Suprapubic skin (tissue), 4 donors: ENCODE results near the gene KCNN1. TPM values are rescaled to one million over a fixed set of nuclear protein-coding genes. Genes with fewer than 3 reads are reported as not detected.

ENCODE experiments used
- DNase-seq, 2 donors: peaks; one replicate each; pipeline ENCODE4 v3.0.0-alpha.2; 2019; ENCODE audit warnings: low spot score in 2 of 2
- H3K27ac ChIP-seq: fragments of 200-600 bp; sonication (generic); one replicate; pipeline ENCODE4 v1.5.1; 2019
- H3K27me3 ChIP-seq: fragments of 200-600 bp; sonication (generic); one replicate; pipeline ENCODE4 v1.5.1; 2019
- H3K36me3 ChIP-seq: fragments of 200-600 bp; sonication (generic); one replicate; pipeline ENCODE4 v1.5.1; 2019
- H3K4me1 ChIP-seq: fragments of 200-600 bp; sonication (generic); one replicate; pipeline ENCODE4 v1.5.1; 2019
- H3K4me3 ChIP-seq: fragments of 200-600 bp; sonication (generic); one replicate; pipeline ENCODE4 v1.5.1; 2019; ENCODE audit warnings: mild to moderate bottlenecking
- H3K9me3 ChIP-seq: fragments of 200-600 bp; sonication (generic); one replicate; pipeline ENCODE4 v1.5.1; 2019
- CTCF ChIP-seq, 2 donors: fragments of 200-600 bp in 1 of 2; fragments of 450-650 bp in 1 of 2; sonication (generic) in 1 of 2; IDR thresholded peaks; one replicate each; pipeline ENCODE4 v1.5.1; 2016 to 2019; ENCODE audit warnings: antibody characterized with exemption in 2 of 2, mild to moderate bottlenecking in 1 of 2, moderate library complexity in 1 of 2
- EP300 ChIP-seq: sonication (generic); formaldehyde crosslinking; IDR thresholded peaks from one replicate; pipeline ENCODE4 v1.6.1; 2017; ENCODE audit warnings: antibody characterized with exemption
- POLR2A ChIP-seq, 2 donors: fragments of 450-650 bp; IDR thresholded peaks; one replicate each; pipeline ENCODE4 v1.6.1; 2017; ENCODE audit warnings: antibody characterized with exemption in 2 of 2, mild to moderate bottlenecking in 2 of 2, moderate library complexity in 2 of 2
- POLR2AphosphoS5 ChIP-seq, 3 donors: sonication (generic); formaldehyde crosslinking; IDR thresholded peaks; one replicate each; pipeline ENCODE4 v1.6.1; 2017; ENCODE audit warnings: antibody characterized with exemption in 3 of 3
- WGBS: methylation state at CpG from one replicate; pipeline ENCODE4 v1.1.5; 2018; 5-methylcytosine and 5-hydroxymethylcytosine counted together
- total RNA-seq, 4 donors: library from RNA; depleted of rRNA; stranded (reverse); fragments of >200 nt; gene quantifications; one replicate each; pipeline ENCODE4 v1.1.0, GENCODE V29; 2016

KCNN1 gene
- total RNA-seq, 4 donors from 2014 or later = 0.26 to 0.51 TPM; not detected in 2

DNA sequence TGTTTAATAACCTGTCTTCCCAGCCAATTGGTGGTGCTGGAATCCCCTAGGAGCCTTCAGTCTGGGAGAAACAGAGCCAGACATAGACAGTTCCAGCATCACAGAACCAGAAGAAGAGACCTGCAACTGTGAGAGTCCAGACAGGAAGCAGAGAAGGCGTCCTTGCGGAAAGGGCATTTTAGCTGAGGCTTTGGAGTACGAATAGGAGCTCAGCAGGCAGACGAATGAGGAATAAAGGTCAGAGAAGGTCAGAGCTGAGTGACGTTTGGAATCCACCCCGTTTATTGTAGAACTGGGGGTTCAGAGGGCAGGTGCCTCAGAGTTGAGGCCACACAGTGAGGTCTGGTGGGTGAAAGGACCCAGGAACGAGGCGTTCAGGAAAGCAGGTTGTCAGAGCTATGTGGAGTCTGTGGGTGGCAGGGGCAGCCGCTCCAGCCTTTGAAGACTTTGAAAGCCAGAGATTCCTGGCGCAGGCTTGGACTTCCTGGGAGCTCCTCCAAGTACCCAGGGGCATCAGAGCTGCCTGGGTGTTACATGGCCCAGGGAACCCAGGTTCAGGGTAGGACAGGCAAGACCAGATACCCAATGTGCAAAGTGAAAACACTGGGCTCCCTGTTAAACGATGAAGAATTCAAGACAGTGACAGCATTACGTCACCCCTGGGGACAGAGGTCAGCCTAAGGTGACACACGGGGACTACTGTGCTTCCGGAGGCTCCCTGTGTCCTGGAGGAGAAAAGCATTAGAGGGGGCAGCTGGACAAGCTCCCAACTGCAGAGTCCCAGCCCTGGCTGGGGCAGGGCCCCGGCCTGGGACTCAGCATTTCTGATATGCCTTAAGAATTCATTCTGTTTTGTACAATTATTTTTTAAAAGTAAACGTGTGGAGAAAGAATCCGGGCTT is 46.6 kb downstream of the KCNN1 start:
- no peaks in the 10 kb centered on the region for H3K9me3 ChIP-seq
- H3K27ac ChIP-seq = peak overlapping the region; percentile 54
- no peak for DNase-seq
- H3K4me3 ChIP-seq = peak overlapping the region; percentile 1
- H3K27me3 ChIP-seq = no peaks in the 10 kb centered on the region
- TF ChIP-seq POLR2AphosphoS5 (IDR thresholded peaks at IDR 0.05) (no peak), EP300 (no peak), POLR2A (IDR thresholded peaks at IDR 0.05) (no peak), CTCF (IDR thresholded peaks at IDR 0.05) (no peak)
- peaks cover 49% of the 10 kb centered on the region for H3K4me1 ChIP-seq
- 61% methylated on average over 17 of the region's 17 CpGs for WGBS
- peaks cover 53% of the 10 kb centered on the region for H3K36me3 ChIP-seq

DNA sequence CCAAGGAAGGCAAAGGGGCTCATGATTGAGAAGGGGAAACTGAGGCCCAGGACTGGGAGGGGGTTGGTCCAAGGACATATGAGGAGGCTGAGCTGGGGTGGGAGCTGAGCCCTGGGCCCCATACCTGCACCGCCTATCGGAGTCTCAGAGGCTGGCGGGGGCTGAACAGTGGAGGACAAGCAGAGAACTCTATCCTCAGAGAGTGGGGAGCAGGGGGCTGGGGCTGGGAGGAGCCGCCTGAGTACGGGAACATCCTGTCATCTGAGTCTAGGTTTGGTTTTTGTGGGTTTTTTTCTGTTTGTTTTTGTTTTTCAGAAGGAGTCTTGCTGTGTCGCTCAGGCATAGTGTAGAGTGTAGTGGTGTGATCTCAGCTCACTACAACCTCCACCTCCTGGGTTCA is 47.3 kb downstream of the KCNN1 start:
- no peaks in the 10 kb centered on the region for H3K27me3 ChIP-seq
- peak overlapping the region; percentile 54 for H3K27ac ChIP-seq
- H3K36me3 ChIP-seq = peaks cover 50% of the 10 kb centered on the region
- WGBS = 89% methylated on average over 6 of the region's 6 CpGs
- peak overlapping the region; percentile 1 for H3K4me3 ChIP-seq
- H3K9me3 ChIP-seq = no peaks in the 10 kb centered on the region
- no peak for TF ChIP-seq EP300
- no peak for TF ChIP-seq CTCF (IDR thresholded peaks at IDR 0.05)
- DNase-seq = no peak
- H3K4me1 ChIP-seq = peaks cover 50% of the 10 kb centered on the region

- H3K4me1 ChIP-seq = peaks cover 72% of the 10 kb centered on the region
- H3K4me3 ChIP-seq = no peak overlapping the region
- H3K9me3 ChIP-seq = no peaks in the 10 kb centered on the region
- no peak for TF ChIP-seq CTCF (IDR thresholded peaks at IDR 0.05)
- no peak for TF ChIP-seq POLR2AphosphoS5 (IDR thresholded peaks at IDR 0.05)
- no peak for TF ChIP-seq EP300
- no peak for TF ChIP-seq POLR2A (IDR thresholded peaks at IDR 0.05)
- peak overlapping the region; percentile 60 for H3K27ac ChIP-seq
- peaks cover 32% of the 10 kb centered on the region for H3K36me3 ChIP-seq
- no peak for DNase-seq
- no peaks in the 10 kb centered on the region for H3K27me3 ChIP-seq
- 91% methylated on average over 14 of the region's 14 CpGs for WGBS
Measured at GRCh38 chr19:18016209-18016910, 49.5 kb downstream of the KCNN1 start.

- no peak for DNase-seq
- Histone ChIP-seq H3K36me3 (peaks cover 22% of the 10 kb centered on the region), H3K4me3 (no peak overlapping the region), H3K9me3 (no peaks in the 10 kb centered on the region), H3K4me1 (peaks cover 79% of the 10 kb centered on the region), H3K27ac (peak overlapping the region; percentile 60), H3K27me3 (no peaks in the 10 kb centered on the region)
- TF ChIP-seq POLR2AphosphoS5 (IDR thresholded peaks at IDR 0.05) = no peak
- 72% methylated on average over 14 of the region's 15 CpGs for WGBS
Measured at GRCh38 chr19:18017275-18018083, 50.6 kb downstream of the KCNN1 start.

DNA sequence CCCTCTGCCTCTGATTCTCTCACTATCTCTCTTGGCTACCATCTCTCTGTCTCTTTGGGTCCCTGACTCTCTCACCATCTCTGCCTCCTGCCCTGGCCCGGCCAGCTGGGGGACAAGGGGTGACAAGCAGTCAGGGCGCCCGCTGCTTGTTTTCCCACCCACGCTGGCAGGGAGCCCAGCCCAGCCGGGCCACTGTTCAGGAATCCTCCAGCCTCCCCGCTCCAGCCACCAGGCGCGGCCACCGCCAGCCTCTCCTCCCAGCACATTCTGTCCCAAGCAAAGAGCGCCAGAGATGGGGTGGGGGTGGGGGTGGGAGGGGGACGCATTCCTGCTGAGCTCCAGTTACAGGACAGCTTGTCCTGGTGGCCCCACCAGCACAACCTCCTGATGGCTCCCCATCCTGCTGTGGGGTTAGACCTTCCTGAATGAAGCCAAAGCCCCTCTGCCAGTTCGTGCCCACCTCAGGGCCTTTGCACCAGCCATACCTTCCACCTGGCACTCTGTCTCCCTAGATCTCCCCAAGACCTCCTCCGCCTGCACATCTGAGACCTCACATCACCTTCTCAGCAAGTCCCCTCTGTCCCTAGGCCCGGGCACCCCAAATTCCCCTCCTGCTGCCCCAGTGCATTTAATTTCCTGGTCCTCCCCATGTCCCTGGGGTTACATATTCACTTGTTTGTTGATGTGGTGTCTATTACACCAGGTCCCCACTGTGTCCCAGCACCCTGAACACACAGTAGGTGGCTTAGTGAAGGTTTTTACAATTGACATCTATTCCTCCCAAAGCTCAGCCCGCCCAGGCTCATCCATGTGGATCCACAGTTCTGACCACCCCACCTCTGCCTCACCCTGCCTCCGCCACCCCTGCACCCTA is 53.5 kb downstream of the KCNN1 start:
- Histone ChIP-seq H3K27ac (peak overlapping the region; percentile 93), H3K4me1 (peaks cover 88% of the 10 kb centered on the region), H3K9me3 (no peaks in the 10 kb centered on the region), H3K36me3 (no peaks in the 10 kb centered on the region), H3K27me3 (no peaks in the 10 kb centered on the region), H3K4me3 (no peak overlapping the region)
- WGBS = 42% methylated on average over 11 of the region's 16 CpGs
- DNase-seq = peak; percentile 91 to 95
- TF ChIP-seq POLR2AphosphoS5 (IDR thresholded peaks at IDR 0.05) = peak in 1 of 3 donors; percentile 6
- no peak for TF ChIP-seq POLR2A (IDR thresholded peaks at IDR 0.05)
- peak; percentile 48 for TF ChIP-seq EP300
- TF ChIP-seq CTCF (IDR thresholded peaks at IDR 0.05) = peak in 1 of 2 donors; percentile 33
